Gastroesophageal sphincter (tissue), 4 donors: ENCODE measurements around the gene ZNF804B. TPM values are rescaled to one million over a fixed set of nuclear protein-coding genes. Genes with fewer than 3 reads are reported as not detected.

Experiments
- ATAC-seq: fragments of 150-250 bp; one replicate; pipeline ENCODE4 v1.9.1; 2016; ENCODE audit warnings: mild to moderate bottlenecking, moderate library complexity
- H3K27ac ChIP-seq, 4 donors: fragments of 200-600 bp; sonication (generic) in 3 of 4; 1 replicate in 3 of 4; 2 replicates in 1 of 4; pipeline ENCODE4 v1.5.1; 2016 to 2019
- H3K27me3 ChIP-seq: fragments of 200-600 bp; sonication (generic); one replicate; pipeline ENCODE4 v1.5.1; 2019
- H3K36me3 ChIP-seq, 2 donors: fragments of 200-600 bp; sonication (generic); one replicate each; pipeline ENCODE4 v1.5.1; 2019; ENCODE audit warnings: control low read depth in 1 of 2
- H3K4me1 ChIP-seq, 3 donors: fragments of 200-600 bp; sonication (generic); 1 replicate in 2 of 3; 2 replicates in 1 of 3; pipeline ENCODE4 v1.5.1; 2016 to 2019; ENCODE audit warnings: control low read depth in 2 of 3
- H3K4me3 ChIP-seq, 2 donors: fragments of 200-600 bp; sonication (generic); one replicate each; pipeline ENCODE4 v1.5.1; 2019; ENCODE audit warnings: mild to moderate bottlenecking in 1 of 2, moderate library complexity in 1 of 2
- H3K9me3 ChIP-seq, 3 donors: fragments of 200-600 bp; sonication (generic); one replicate each; pipeline ENCODE4 v1.5.1; 2017 to 2019; ENCODE audit warnings: control low read depth in 2 of 3
- EP300 ChIP-seq: sonication (generic); formaldehyde crosslinking; IDR thresholded peaks from one replicate; pipeline ENCODE4 v1.6.1; 2017; ENCODE audit warnings: antibody characterized with exemption, mild to moderate bottlenecking
- POLR2A ChIP-seq, 2 donors: fragments of 450-650 bp; IDR thresholded peaks; one replicate each; pipeline ENCODE4 v1.6.1; 2017; ENCODE audit warnings: antibody characterized with exemption in 2 of 2, mild to moderate bottlenecking in 2 of 2, moderate library complexity in 1 of 2
- POLR2AphosphoS5 ChIP-seq: sonication (generic); formaldehyde crosslinking; IDR thresholded peaks from one replicate; pipeline ENCODE4 v1.6.1; 2017; ENCODE audit warnings: antibody characterized with exemption
- WGBS, 2 donors: methylation state at CpG; one replicate each; pipeline ENCODE4 v1.1.5; 2018; ENCODE audit warnings: low coverage in 1 of 2; 5-methylcytosine and 5-hydroxymethylcytosine counted together
- total RNA-seq, 4 donors: library from RNA; depleted of rRNA; stranded (reverse); fragments of >200 nt; gene quantifications; one replicate each; pipeline ENCODE4 v1.1.0, GENCODE V29; 2016
- TF ChIP-seq, protein P1 (sequence below), 4 experiments: fragments of 200-600 bp in 2 of 4; fragments of 450-650 bp in 2 of 4; sonication (generic) in 1 of 4; IDR thresholded peaks; one replicate each; pipeline ENCODE4 v1.5.1; 2017 to 2019; ENCODE audit warnings: antibody characterized with exemption in 4 of 4, mild to moderate bottlenecking in 2 of 4, moderate library complexity in 2 of 4

ZNF804B gene
- total RNA-seq, 4 donors from 2014 or later, result 0.13 TPM; not detected in 3

DNA sequence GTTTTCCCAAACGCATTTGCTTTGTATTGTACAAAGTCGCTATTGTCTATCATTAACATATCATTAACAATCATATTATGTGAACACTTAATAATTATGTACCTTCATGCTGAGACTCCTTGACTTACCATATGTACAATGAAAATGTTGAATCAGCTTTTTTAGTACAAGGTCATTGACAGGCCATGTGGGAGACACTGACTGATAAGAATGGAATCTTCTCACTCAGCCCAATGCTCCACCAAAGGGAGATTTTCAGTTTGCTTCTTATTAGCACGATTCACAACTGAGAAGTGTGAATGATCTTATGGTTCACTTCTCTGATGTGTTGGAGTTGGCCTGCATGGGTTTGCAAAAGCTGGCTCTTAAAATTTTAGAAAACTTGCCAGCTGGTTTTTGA is 289.5 kb downstream of the ZNF804B start:
- no peak overlapping the region for H3K4me3 ChIP-seq
- H3K27me3 ChIP-seq, result no peaks in the 10 kb centered on the region
- 68 to 94% methylated on average over 3 of the region's 3 CpGs for WGBS, 2 donors
- no peak for ATAC-seq
- no peaks in the 10 kb centered on the region for H3K4me1 ChIP-seq
- no peaks in the 10 kb centered on the region for H3K36me3 ChIP-seq
- no peak overlapping the region for H3K27ac ChIP-seq
- no peak for TF ChIP-seq EP300
- TF ChIP-seq POLR2A (IDR thresholded peaks at IDR 0.05), result no peak
- TF ChIP-seq, protein P1, sequence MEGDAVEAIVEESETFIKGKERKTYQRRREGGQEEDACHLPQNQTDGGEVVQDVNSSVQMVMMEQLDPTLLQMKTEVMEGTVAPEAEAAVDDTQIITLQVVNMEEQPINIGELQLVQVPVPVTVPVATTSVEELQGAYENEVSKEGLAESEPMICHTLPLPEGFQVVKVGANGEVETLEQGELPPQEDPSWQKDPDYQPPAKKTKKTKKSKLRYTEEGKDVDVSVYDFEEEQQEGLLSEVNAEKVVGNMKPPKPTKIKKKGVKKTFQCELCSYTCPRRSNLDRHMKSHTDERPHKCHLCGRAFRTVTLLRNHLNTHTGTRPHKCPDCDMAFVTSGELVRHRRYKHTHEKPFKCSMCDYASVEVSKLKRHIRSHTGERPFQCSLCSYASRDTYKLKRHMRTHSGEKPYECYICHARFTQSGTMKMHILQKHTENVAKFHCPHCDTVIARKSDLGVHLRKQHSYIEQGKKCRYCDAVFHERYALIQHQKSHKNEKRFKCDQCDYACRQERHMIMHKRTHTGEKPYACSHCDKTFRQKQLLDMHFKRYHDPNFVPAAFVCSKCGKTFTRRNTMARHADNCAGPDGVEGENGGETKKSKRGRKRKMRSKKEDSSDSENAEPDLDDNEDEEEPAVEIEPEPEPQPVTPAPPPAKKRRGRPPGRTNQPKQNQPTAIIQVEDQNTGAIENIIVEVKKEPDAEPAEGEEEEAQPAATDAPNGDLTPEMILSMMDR (IDR thresholded peaks at IDR 0.05), result no peak
- no peak for TF ChIP-seq POLR2AphosphoS5
- H3K9me3 ChIP-seq, result no peaks in the 10 kb centered on the region

DNA sequence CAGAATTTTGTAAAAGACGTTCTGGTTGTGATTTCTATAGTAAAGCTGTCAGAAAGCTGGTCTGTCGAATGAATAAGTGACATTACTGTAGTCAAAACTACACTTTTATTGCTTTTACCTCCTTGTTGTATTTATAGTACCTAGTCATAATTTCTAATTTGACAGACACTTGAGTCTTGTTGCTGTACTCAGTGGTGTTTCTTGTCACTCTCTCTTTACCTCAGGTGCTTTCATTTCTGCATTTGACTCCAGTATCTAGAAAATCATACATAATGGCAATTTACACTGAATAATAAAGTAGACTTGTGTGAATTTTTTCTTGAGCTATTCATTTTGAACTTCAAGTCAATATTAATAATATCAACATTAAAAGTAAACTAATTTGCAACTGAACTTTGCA is 293.6 kb downstream of the ZNF804B start:
- TF ChIP-seq POLR2AphosphoS5, result no peak
- TF ChIP-seq, protein P1 (IDR thresholded peaks at IDR 0.05), result no peak
- TF ChIP-seq EP300, result no peak
- TF ChIP-seq POLR2A (IDR thresholded peaks at IDR 0.05), result no peak
- WGBS, 2 donors, result 59 to 79% methylated on average over 2 of the region's 2 CpGs
- Histone ChIP-seq H3K36me3 (no peaks in the 10 kb centered on the region), H3K27ac (no peak overlapping the region), H3K9me3 (no peaks in the 10 kb centered on the region), H3K27me3 (no peaks in the 10 kb centered on the region), H3K4me1 (no peaks in the 10 kb centered on the region), H3K4me3 (no peak overlapping the region)
- no peak for ATAC-seq

DNA sequence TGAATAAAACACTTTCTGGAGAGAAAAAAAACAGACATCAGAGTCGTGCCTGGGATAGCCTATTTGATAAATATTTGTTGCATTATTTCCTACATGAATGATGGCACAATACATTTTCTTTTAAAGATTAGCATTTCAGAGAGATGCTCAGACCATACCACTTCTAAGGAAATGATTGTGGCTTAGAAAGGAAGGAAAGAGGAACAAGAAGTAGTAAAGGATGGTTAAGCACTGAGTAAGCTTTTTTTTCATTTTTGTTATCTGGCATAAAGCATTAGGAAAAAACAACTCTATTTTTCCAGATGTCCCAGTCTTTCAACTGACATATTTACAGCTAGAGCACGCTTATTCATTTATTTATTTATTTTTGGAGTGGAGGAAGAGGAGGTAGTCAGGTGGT is 294.9 kb downstream of the ZNF804B start:
- WGBS, 2 donors, result 45 to 52% methylated on average over 2 of the region's 2 CpGs
- H3K36me3 ChIP-seq, result no peaks in the 10 kb centered on the region
- no peak overlapping the region for H3K27ac ChIP-seq
- H3K27me3 ChIP-seq, result no peaks in the 10 kb centered on the region
- TF ChIP-seq EP300 (no peak), POLR2AphosphoS5 (no peak), POLR2A (IDR thresholded peaks at IDR 0.05) (no peak)
- TF ChIP-seq, protein P1 (IDR thresholded peaks at IDR 0.05), result no peak
- H3K4me3 ChIP-seq, result no peak overlapping the region
- no peak for ATAC-seq
- no peaks in the 10 kb centered on the region for H3K9me3 ChIP-seq
- no peaks in the 10 kb centered on the region for H3K4me1 ChIP-seq

DNA sequence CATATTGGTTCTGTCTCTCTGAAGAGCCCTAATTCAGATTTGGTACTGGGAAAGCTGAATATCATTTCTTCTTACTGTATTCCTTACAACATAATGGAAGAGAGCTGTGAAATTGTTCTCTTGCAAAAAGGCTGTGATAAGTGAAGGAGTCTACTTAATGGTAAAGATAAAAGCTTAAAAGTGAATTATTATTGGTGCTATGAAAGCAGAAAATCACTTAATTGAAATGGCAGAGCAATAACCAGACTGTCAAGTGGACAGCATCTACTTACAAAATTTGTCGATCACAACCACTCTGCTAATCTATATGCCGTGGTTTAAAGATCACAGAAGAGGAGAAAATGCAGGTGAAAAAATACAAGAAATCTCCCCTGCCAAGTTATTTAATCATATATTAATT is 300.7 kb downstream of the ZNF804B start:
- 76 to 95% methylated on average over 2 of the region's 2 CpGs for WGBS, 2 donors

DNA sequence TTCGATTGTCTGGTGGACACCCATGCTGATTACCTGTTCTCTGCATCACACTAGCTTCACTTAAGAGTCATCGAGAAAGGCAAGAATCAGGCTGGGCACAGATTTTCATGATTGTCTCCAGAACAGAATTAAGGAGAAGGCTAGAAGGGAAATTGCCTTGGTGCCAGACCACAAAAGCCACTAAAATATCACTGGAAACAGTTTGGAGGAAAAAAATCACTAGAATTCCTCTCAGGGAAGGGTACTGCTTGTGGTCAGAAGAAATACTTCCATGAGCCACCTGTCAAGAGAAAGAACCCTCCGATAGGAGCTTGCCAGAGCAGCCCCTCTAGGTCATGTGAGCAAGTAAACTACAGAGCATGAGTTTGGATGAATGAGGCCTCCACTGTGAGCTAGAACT is 305.3 kb downstream of the ZNF804B start:
- no peaks in the 10 kb centered on the region for H3K36me3 ChIP-seq
- H3K9me3 ChIP-seq, result no peaks in the 10 kb centered on the region
- no peaks in the 10 kb centered on the region for H3K4me1 ChIP-seq
- H3K27ac ChIP-seq, result no peak overlapping the region
- ATAC-seq, result no peak
- H3K4me3 ChIP-seq, result no peak overlapping the region
- no peak for TF ChIP-seq POLR2AphosphoS5
- WGBS, 2 donors, result 82% methylated on average over 3 of the region's 3 CpGs; no CpG with 5 or more reads in 1 of the 2 donors
- no peaks in the 10 kb centered on the region for H3K27me3 ChIP-seq

More for the DNA sequence above, 300.7 kb downstream of the ZNF804B start:
- Histone ChIP-seq H3K27ac (no peak overlapping the region), H3K4me1 (no peaks in the 10 kb centered on the region), H3K27me3 (no peaks in the 10 kb centered on the region), H3K9me3 (no peaks in the 10 kb centered on the region), H3K36me3 (no peaks in the 10 kb centered on the region), H3K4me3 (no peak overlapping the region)
- no peak for ATAC-seq
- no peak for TF ChIP-seq POLR2A (IDR thresholded peaks at IDR 0.05)
- no peak for TF ChIP-seq EP300
- TF ChIP-seq POLR2AphosphoS5, result no peak
- TF ChIP-seq, protein P1 (IDR thresholded peaks at IDR 0.05), result no peak
